Testis (tissue), 2 donors: ENCODE results near the gene TC2N.

Source experiments
- POLR2A ChIP-seq: fragments of 450-650 bp; IDR thresholded peaks from one replicate; pipeline ENCODE4 v1.6.1; 2017; ENCODE audit warnings: antibody characterized with exemption, mild to moderate bottlenecking, moderate library complexity
- TF ChIP-seq, protein P1 (sequence below), 3 experiments: fragments of 450-650 bp in 2 of 3; fragments of 200-600 bp in 1 of 3; sonication (generic) in 1 of 3; IDR thresholded peaks; one replicate each; pipeline ENCODE4 v1.5.1; 2016 to 2019; ENCODE audit warnings: antibody characterized with exemption in 3 of 3, mild to moderate bottlenecking in 2 of 3, moderate library complexity in 1 of 3

DNA sequence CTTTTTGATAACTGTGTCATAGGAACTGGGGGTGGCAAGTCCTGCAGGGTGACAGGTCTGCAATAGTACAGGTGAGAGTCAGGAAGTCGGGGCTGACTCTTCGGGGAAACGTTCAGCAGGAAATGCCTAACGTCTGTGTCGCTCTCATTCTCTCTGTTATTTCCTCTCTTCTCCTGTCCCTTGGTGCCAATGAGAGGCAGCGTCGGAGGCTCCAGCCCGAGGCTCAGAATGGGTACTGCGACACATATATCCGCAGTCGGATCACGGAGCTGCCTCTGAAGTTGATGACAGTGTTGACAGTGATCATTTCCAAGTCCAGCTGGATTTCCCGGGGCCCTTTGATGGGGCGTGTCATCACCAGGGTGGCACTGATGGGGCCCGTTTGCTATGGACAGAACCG lies 2.7 kb upstream of the TC2N start:
- TF ChIP-seq, protein P1, sequence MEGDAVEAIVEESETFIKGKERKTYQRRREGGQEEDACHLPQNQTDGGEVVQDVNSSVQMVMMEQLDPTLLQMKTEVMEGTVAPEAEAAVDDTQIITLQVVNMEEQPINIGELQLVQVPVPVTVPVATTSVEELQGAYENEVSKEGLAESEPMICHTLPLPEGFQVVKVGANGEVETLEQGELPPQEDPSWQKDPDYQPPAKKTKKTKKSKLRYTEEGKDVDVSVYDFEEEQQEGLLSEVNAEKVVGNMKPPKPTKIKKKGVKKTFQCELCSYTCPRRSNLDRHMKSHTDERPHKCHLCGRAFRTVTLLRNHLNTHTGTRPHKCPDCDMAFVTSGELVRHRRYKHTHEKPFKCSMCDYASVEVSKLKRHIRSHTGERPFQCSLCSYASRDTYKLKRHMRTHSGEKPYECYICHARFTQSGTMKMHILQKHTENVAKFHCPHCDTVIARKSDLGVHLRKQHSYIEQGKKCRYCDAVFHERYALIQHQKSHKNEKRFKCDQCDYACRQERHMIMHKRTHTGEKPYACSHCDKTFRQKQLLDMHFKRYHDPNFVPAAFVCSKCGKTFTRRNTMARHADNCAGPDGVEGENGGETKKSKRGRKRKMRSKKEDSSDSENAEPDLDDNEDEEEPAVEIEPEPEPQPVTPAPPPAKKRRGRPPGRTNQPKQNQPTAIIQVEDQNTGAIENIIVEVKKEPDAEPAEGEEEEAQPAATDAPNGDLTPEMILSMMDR (IDR thresholded peaks at IDR 0.05) = no peak
- no peak for TF ChIP-seq POLR2A
